K562 (cell line): ENCODE data around the gene ERP27. TPM values are rescaled to one million over a fixed set of nuclear protein-coding genes. Genes with fewer than 3 reads are reported as not detected.
A peak's percentile ranks its signal among the peaks of the same experiment; 100 is the strongest.

ENCODE experiments used
- ATF7 ChIP-seq: fragments of 450-650 bp; IDR thresholded peaks from 2 replicates; pipeline ENCODE4 v1.7.1; 2014; ENCODE audit warnings: mild to moderate bottlenecking, moderate library complexity
- C11orf30 ChIP-seq: fragments of 450-650 bp; IDR thresholded peaks from 2 replicates; pipeline ENCODE4 v1.6.1; 2016; ENCODE audit warnings: low read depth, mild to moderate bottlenecking
- CREB1 ChIP-seq, 2 experiments: sonication (generic) in 1 of 2; formaldehyde crosslinking in 1 of 2; IDR thresholded peaks; 2 replicates each; pipeline versions ENCODE4 v1.6.1 to v1.8.0; 2012 to 2022; ENCODE audit warnings: inconsistent platforms in 1 of 2, mild to moderate bottlenecking in 1 of 2, missing genetic modification reagents in 1 of 2, moderate library complexity in 1 of 2
- CXXC5 ChIP-seq: fragments of 250-450 bp; sonication (Bioruptor Pico); IDR thresholded peaks from 2 replicates; pipeline ENCODE4 v1.8.0; 2022; ENCODE audit warnings: inconsistent platforms, mild to moderate bottlenecking, moderate library complexity
- DNMT1 ChIP-seq: fragments of 450-650 bp; IDR thresholded peaks from 2 replicates; pipeline ENCODE4 v1.6.1; 2016; ENCODE audit warnings: antibody characterized with exemption, mild to moderate bottlenecking
- ELF1 ChIP-seq: fragments of 200-800 bp; sonication (Bioruptor generic); IDR thresholded peaks from 2 replicates; pipeline ENCODE4 v1.6.1; 2016; ENCODE audit warnings: missing genetic modification characterization, missing compliant biosample characterization
- ETV1 ChIP-seq: fragments of 450-650 bp; conservative IDR thresholded peaks from 2 replicates; pipeline ENCODE4 v1.6.1; 2016; ENCODE audit warnings: missing genetic modification characterization, control low read depth, low read depth, missing compliant biosample characterization
- ETV6 ChIP-seq, 3 experiments: fragments of 150-350 bp in 1 of 3; sonication (generic) in 1 of 3; formaldehyde crosslinking in 1 of 3; IDR thresholded peaks; 2 replicates each; pipeline versions ENCODE4 v1.6.1 to v1.8.0; 2014 to 2022; ENCODE audit warnings: borderline replicate concordance in 2 of 3, low read depth in 2 of 3, antibody characterized with exemption in 1 of 3, low read length in 1 of 3, mild to moderate bottlenecking in 1 of 3, missing genetic modification reagents in 1 of 3
- HDAC1 ChIP-seq, 2 experiments: fragments of 450-650 bp; IDR thresholded peaks; 2 replicates each; pipeline ENCODE4 v1.6.1; 2016 to 2017; ENCODE audit warnings: inconsistent platforms in 1 of 2, mild to moderate bottlenecking in 1 of 2, moderate library complexity in 1 of 2
- HMGXB4 ChIP-seq: sonication (generic); formaldehyde crosslinking; IDR thresholded peaks from 2 replicates; pipeline ENCODE4 v1.8.1; 2023; ENCODE audit warnings: mild to moderate bottlenecking, missing genetic modification reagents
- JUND ChIP-seq, 2 experiments: IDR thresholded peaks; 2 replicates in 1 of 2; 3 replicates in 1 of 2; pipeline ENCODE4 v1.6.1; 2011; ENCODE audit warnings: borderline replicate concordance in 2 of 2, low read depth in 2 of 2, low read length in 2 of 2, improper control_type of control experiment in 1 of 2, missing biosample characterization in 1 of 2, missing genetic modification characterization in 1 of 2, missing genetic modification reagents in 1 of 2
- MAFK ChIP-seq: IDR thresholded peaks from 2 replicates; pipeline ENCODE4 v1.6.1; 2011; ENCODE audit warnings: low read length, improper control_type of control experiment
- MECOM ChIP-seq: fragments of 250-450 bp; sonication (Bioruptor Pico); IDR thresholded peaks from 2 replicates; pipeline ENCODE4 v1.8.0; 2022; ENCODE audit warnings: inconsistent platforms
- RBM14 ChIP-seq: fragments of 200-400 bp; formaldehyde crosslinking; IDR thresholded peaks from 2 replicates; pipeline ENCODE4 v1.6.1; 2018; ENCODE audit warnings: low read depth, mild to moderate bottlenecking, low read length, moderate library complexity, borderline replicate concordance; ENCODE audit not compliant: insufficient read depth
- SMC3 ChIP-seq: conservative IDR thresholded peaks from 2 replicates; pipeline ENCODE4 v1.6.1; 2011; ENCODE audit warnings: low read depth, low read length, improper control_type of control experiment; ENCODE audit not compliant: insufficient read depth
- SREBF2 ChIP-seq: sonication (generic); formaldehyde crosslinking; IDR thresholded peaks from 2 replicates; pipeline ENCODE4 v1.4.0; 2020; ENCODE audit warnings: mild to moderate bottlenecking, missing genetic modification reagents
- TAF7 ChIP-seq: fragments of 450-650 bp; IDR thresholded peaks from 2 replicates; pipeline ENCODE4 v1.6.1; 2016; ENCODE audit warnings: missing genetic modification characterization, missing compliant biosample characterization
- ZFX ChIP-seq: sonication (generic); formaldehyde crosslinking; IDR thresholded peaks from 2 replicates; pipeline ENCODE4 v1.8.0; 2022; ENCODE audit warnings: mild to moderate bottlenecking, missing genetic modification reagents, moderate library complexity
- ZNF197 ChIP-seq: fragments of 200-800 bp; sonication (Bioruptor generic); IDR thresholded peaks from 2 replicates; pipeline ENCODE4 v1.6.1; 2016; ENCODE audit warnings: low read depth, missing genetic modification characterization, missing compliant biosample characterization
- ZNF224 ChIP-seq: sonication (generic); formaldehyde crosslinking; IDR thresholded peaks from 2 replicates; pipeline ENCODE4 v1.8.0; 2022; ENCODE audit warnings: mild to moderate bottlenecking, missing genetic modification reagents
- ZNF696 ChIP-seq: fragments of 250-450 bp; sonication (Bioruptor Pico); conservative IDR thresholded peaks from 2 replicates; pipeline ENCODE4 v1.4.0; 2020; ENCODE audit warnings: mild to moderate bottlenecking, moderate library complexity
- ZNF766 ChIP-seq: fragments of 200-800 bp; sonication (Bioruptor generic); conservative IDR thresholded peaks from 2 replicates; pipeline ENCODE4 v1.6.1; 2016; ENCODE audit warnings: missing genetic modification characterization, missing compliant biosample characterization
- polyA plus RNA-seq, 8 experiments: library from polyadenylated mRNA; depleted of rRNA in 4 of 8; stranded (reverse) in 5 of 8; unstranded in 3 of 8; fragments of >200 nt; fragmentation: Nextera tagmentation in 2 of 8; fragmentation: Illumina TruSeq in 1 of 8; extraction: Ambion mirVana in 2 of 8; extraction: Trizol in 1 of 8; gene quantifications; 2 replicates each; pipeline versions ENCODE4 v1.2.1 to v1.2.3, GENCODE V29; 2011 to 2014; ENCODE audit warnings: inconsistent platforms in 1 of 8, missing spikeins in 1 of 8
- total RNA-seq, 7 experiments: library from RNA; depleted of rRNA in 6 of 7; stranded (reverse); fragments of >200 nt in 6 of 7; fragmentation: Illumina TruSeq in 2 of 7; extraction: Trizol in 2 of 7; gene quantifications; 2 replicates each; pipeline versions ENCODE4 v1.2.1 to v1.2.3, GENCODE V29; 2011 to 2021; ENCODE audit warnings: low replicate concordance in 1 of 7
- TF ChIP-seq, protein P1 (sequence below): fragments of 450-650 bp; IDR thresholded peaks from 2 replicates; pipeline ENCODE4 v1.7.0; 2016; ENCODE audit warnings: borderline replicate concordance

ERP27 gene
- total and polyA plus RNA-seq, 9 of the 15 experiments (the other 6 are each of a cell fraction or from before 2014, with no cell fraction given), result 0.07 to 0.27 (median 0.11) TPM; not detected in 6

GRCh38 chr12:14961466-14962152 is 23.3 kb upstream of the ERP27 start, which contains the start of gene ARHGDIB (continued):
- TF ChIP-seq, protein P1, sequence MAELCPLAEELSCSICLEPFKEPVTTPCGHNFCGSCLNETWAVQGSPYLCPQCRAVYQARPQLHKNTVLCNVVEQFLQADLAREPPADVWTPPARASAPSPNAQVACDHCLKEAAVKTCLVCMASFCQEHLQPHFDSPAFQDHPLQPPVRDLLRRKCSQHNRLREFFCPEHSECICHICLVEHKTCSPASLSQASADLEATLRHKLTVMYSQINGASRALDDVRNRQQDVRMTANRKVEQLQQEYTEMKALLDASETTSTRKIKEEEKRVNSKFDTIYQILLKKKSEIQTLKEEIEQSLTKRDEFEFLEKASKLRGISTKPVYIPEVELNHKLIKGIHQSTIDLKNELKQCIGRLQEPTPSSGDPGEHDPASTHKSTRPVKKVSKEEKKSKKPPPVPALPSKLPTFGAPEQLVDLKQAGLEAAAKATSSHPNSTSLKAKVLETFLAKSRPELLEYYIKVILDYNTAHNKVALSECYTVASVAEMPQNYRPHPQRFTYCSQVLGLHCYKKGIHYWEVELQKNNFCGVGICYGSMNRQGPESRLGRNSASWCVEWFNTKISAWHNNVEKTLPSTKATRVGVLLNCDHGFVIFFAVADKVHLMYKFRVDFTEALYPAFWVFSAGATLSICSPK, result no peak
- TF ChIP-seq SREBF2 (CRISPR knock-in tag), result no peak
- no peak for TF ChIP-seq MAFK
- TF ChIP-seq ELF1 (tag), result no peak
- TF ChIP-seq CXXC5 (CRISPR knock-in tag), result no peak
- TF ChIP-seq ZNF696 (CRISPR knock-in tag), result no peak
- TF ChIP-seq JUND (IDR thresholded peaks at IDR 0.05; ENCODE audit: borderline replicate concordance, low read depth, low read length), result no peak
- TF ChIP-seq JUND (tag; IDR thresholded peaks at IDR 0.05; ENCODE audit: borderline replicate concordance, low read depth, low read length), result no peak
- no peak for TF ChIP-seq ZNF197
- no peak for TF ChIP-seq TAF7 (tag)
- 0 out of 2 replicates have a peak, but pooled peaks have one; percentile 22 for TF ChIP-seq ZNF766 (CRISPR knock-in tag)
- no peak for TF ChIP-seq ZNF224 (CRISPR knock-in tag)
- TF ChIP-seq ZFX (CRISPR knock-in tag), result no peak
- TF ChIP-seq CREB1 (IDR thresholded peaks at IDR 0.05), result no peak; the same call in 1 of the 2 replicates
- no peak for TF ChIP-seq CREB1 (CRISPR knock-in tag; IDR thresholded peaks at IDR 0.05)
- no peak for TF ChIP-seq C11orf30
- TF ChIP-seq ETV6 (IDR thresholded peaks at IDR 0.05; ENCODE audit: borderline replicate concordance in 1 of 2, low read depth in 2 of 2, low read length in 1 of 2), result peak; percentile 46 to 76; a peak in 3 of 4 replicates
- no peak for TF ChIP-seq ETV6 (CRISPR knock-in tag; IDR thresholded peaks at IDR 0.05; ENCODE audit: borderline replicate concordance)
- no peak for TF ChIP-seq DNMT1
- TF ChIP-seq RBM14, result no peak
- TF ChIP-seq ATF7, result no peak
- no peak for TF ChIP-seq SMC3
- TF ChIP-seq ETV1 (tag), result 0 out of 2 replicates have a peak, but pooled peaks have one; percentile 38
- no peak for TF ChIP-seq HMGXB4 (CRISPR knock-in tag)
- TF ChIP-seq MECOM (CRISPR knock-in tag), result no peak
- TF ChIP-seq HDAC1 (IDR thresholded peaks at IDR 0.05), result no peak
